Calu3 (cell line): ENCODE results near the gene PPM1B. TPM values are rescaled to one million over a fixed set of nuclear protein-coding genes. Genes with fewer than 3 reads are reported as not detected.

Source experiments
- BruUV-seq: library from RNA; stranded (reverse); fragments of 400-500 nt; replicated peaks from 2 replicates; lab custom pipeline; 2021; lab: Mats Ljungman, UMichigan
- CTCF ChIA-PET: fragments of 300-600 bp; sonication (Branson Sonifier 250); formaldehyde crosslinking; loops from one replicate; lab custom pipeline; 2022; ENCODE audit warnings: antibody characterized with exemption; lab: Charles Lee
- DNase-seq: peaks from one replicate; pipeline ENCODE4 v3.0.0; 2022
- H3K27ac Mint-ChIP-seq: one replicate; pipeline ENCODE4 v1.8.0; 2022; ENCODE audit warnings: mixed read lengths; ENCODE audit not compliant: unreplicated experiment
- H3K27me3 Mint-ChIP-seq: one replicate; pipeline ENCODE4 v1.8.0; 2022; ENCODE audit warnings: mixed read lengths; ENCODE audit not compliant: unreplicated experiment
- H3K36me3 Mint-ChIP-seq: one replicate; pipeline ENCODE4 v1.8.0; 2022; ENCODE audit warnings: mild to moderate bottlenecking, moderate library complexity, mixed read lengths; ENCODE audit not compliant: insufficient read depth, unreplicated experiment
- H3K4me1 Mint-ChIP-seq: one replicate; pipeline ENCODE4 v1.8.0; 2022; ENCODE audit warnings: mild to moderate bottlenecking, low read depth, mixed read lengths; ENCODE audit not compliant: unreplicated experiment
- H3K4me3 Mint-ChIP-seq: one replicate; pipeline ENCODE4 v1.8.0; 2022; ENCODE audit warnings: mild to moderate bottlenecking, low read depth, moderate library complexity, mixed read lengths; ENCODE audit not compliant: unreplicated experiment
- H3K9me3 Mint-ChIP-seq: one replicate; pipeline ENCODE4 v1.8.0; 2022; ENCODE audit warnings: low read depth, mixed read lengths; ENCODE audit not compliant: unreplicated experiment
- intact Hi-C: fragments of 100-400 bp; cut with micrococcal nuclease; formaldehyde crosslinking; loops from one replicate; pipeline ENCODE4 v1.10.0; 2022; ENCODE audit not compliant: unreplicated experiment
- total RNA-seq: library from RNA; stranded (reverse); gene quantifications from 2 replicates; pipeline ENCODE4 v1.2.3, GENCODE V29; 2022
- TF ChIP-seq, protein P1 (sequence below): fragments of 200-600 bp; IDR thresholded peaks from one replicate; pipeline ENCODE4 v1.8.0; 2022; ENCODE audit warnings: antibody characterized with exemption; ENCODE audit not compliant: unreplicated experiment

The PPM1B gene
- total RNA-seq, 1 experiment from 2014 or later, result 73.4 TPM

DNA sequence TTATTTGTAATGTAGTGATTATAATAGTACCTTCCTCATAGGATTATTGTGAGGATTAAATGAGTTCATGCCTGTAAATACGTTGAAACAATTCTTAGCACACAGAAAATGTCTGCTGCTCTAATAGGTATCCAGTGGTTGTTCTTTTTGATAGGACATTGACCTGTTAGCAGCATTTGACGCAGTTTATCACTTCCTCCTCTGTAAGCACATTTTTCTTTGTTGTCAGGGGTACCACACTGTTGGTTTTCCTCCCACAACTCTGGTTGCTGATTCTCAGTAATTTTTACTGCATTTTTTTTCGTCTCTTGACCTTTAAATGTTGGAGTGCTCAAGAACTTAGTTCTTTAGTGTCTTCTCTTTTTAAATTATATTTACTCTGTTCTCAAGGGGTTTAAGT, 15.4 kb downstream of the PPM1B start:
- DNase-seq, result no peak
- Mint-ChIP-seq H3K27me3 (no peaks in the 10 kb centered on the region), H3K4me1 (peaks cover 41% of the 10 kb centered on the region), H3K36me3 (peaks cover 6% of the 10 kb centered on the region), H3K4me3 (no peak overlapping the region), H3K27ac (no peak overlapping the region), H3K9me3 (no peaks in the 10 kb centered on the region)
- intact Hi-C loops, result no loop called here
- BruUV-seq, result no TSS peak
- TF ChIP-seq, protein P1, sequence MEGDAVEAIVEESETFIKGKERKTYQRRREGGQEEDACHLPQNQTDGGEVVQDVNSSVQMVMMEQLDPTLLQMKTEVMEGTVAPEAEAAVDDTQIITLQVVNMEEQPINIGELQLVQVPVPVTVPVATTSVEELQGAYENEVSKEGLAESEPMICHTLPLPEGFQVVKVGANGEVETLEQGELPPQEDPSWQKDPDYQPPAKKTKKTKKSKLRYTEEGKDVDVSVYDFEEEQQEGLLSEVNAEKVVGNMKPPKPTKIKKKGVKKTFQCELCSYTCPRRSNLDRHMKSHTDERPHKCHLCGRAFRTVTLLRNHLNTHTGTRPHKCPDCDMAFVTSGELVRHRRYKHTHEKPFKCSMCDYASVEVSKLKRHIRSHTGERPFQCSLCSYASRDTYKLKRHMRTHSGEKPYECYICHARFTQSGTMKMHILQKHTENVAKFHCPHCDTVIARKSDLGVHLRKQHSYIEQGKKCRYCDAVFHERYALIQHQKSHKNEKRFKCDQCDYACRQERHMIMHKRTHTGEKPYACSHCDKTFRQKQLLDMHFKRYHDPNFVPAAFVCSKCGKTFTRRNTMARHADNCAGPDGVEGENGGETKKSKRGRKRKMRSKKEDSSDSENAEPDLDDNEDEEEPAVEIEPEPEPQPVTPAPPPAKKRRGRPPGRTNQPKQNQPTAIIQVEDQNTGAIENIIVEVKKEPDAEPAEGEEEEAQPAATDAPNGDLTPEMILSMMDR, result no peak
- CTCF ChIA-PET, result no interaction called here

DNA sequence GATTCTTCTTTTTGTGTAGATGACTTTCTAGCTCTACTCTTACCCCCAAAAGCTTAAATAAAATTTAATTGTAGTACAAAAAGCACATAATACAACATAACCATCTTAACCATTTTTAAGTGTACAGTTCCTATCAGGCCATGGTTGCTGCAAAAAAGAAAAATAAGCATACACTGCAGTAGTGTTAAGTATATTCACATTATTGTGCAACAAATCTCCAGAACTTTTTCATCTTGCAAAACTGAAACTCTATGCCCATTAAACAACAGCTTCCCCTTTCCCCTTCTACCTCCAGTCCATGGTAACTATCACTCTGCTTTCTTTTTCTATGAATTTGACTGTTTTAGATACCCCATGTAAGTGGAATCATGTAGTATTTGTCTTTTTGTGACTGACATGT, 18.1 kb downstream of the PPM1B start:
- H3K27me3 Mint-ChIP-seq, result no peaks in the 10 kb centered on the region
- no peaks in the 10 kb centered on the region for H3K9me3 Mint-ChIP-seq
- CTCF ChIA-PET, result no interaction called here
- H3K36me3 Mint-ChIP-seq, result no peaks in the 10 kb centered on the region
- intact Hi-C loops, result no loop called here
- H3K27ac Mint-ChIP-seq, result no peak overlapping the region
- H3K4me3 Mint-ChIP-seq, result no peak overlapping the region
- TF ChIP-seq, protein P1, result no peak
- peaks cover 25% of the 10 kb centered on the region for H3K4me1 Mint-ChIP-seq
- no TSS peak for BruUV-seq
- DNase-seq, result no peak

DNA sequence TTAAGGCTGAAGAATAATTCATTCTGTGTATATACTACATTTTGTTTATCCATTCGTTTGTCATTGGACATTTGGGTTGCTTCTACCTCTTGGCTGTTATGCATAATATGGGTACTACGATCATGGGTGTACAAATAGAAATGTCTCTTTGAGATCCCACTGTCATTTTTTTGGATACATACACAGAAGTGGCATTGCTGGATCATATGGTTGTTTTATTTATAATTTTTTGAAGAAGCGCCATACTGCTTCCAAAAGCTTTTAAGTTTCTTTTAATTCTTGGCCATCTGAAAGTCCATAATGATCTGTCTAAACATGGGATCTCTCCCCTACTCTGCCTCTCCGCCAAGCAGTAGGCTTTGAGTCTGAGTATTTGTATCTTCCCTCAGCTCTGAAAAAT, 18.6 kb downstream of the PPM1B start:
- CTCF ChIA-PET, result no interaction called here
- H3K36me3 Mint-ChIP-seq, result no peaks in the 10 kb centered on the region

DNA sequence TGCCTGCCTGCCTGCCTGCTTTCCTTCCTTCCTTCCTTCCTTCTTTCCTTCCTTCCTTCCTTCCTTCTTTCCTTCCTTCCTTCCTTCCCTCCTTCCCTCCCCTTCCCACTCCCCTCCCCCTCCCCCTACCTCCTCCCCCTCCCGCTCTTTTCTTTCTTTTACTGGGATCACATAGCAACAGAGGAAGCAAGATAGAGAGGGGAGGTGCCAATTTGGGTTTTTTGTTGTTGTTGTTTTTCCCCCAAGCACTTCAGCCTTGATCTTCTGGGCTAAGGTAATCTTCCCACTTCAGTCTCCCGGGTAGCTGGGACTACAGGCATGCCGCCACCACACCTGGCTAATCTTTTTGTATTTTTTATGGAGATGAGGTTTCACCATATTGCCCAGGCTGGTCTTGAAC, 20.0 kb downstream of the PPM1B start:
- TF ChIP-seq, protein P1, result no peak
- CTCF ChIA-PET, result no interaction called here
- Mint-ChIP-seq H3K9me3 (no peaks in the 10 kb centered on the region), H3K4me1 (peaks cover 16% of the 10 kb centered on the region), H3K27ac (no peak overlapping the region), H3K4me3 (no peak overlapping the region), H3K27me3 (no peaks in the 10 kb centered on the region), H3K36me3 (peaks cover under 1% of the 10 kb centered on the region)
- no peak for DNase-seq
- intact Hi-C loops, result no loop called here
- no TSS peak for BruUV-seq

More for the DNA sequence above, 18.6 kb downstream of the PPM1B start:
- Mint-ChIP-seq H3K9me3 (no peaks in the 10 kb centered on the region), H3K4me3 (no peak overlapping the region), H3K27me3 (no peaks in the 10 kb centered on the region), H3K27ac (no peak overlapping the region), H3K4me1 (peaks cover 25% of the 10 kb centered on the region)
- no TSS peak for BruUV-seq
- intact Hi-C loops, result no loop called here
- DNase-seq, result no peak
- TF ChIP-seq, protein P1, result no peak
